Measurements from ENCODE around the gene CDH8. TPM values are rescaled to one million over a fixed set of nuclear protein-coding genes. Genes with fewer than 3 reads are reported as not detected.

The CDH8 gene
- total RNA-seq, 2 experiments from 2014 or later: not detected

DNA sequence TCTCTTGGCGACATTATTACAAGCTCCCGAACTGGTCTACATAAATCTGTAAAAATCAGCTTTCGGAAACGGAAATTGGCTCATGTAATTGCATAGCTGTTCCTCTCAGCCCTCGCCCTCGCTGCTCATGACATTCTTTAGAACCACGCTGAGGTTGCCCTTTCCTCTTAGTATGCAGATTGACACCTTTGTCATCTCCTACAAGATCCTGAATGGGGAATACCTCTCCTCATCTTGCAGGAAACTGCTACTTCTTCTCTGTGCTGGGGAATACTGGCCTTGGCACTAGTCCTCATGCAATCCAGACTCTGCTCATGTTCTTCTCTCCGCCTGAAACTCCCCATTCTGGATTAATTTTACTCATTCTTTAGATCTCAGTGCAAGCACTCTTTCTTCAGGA, 22.2 kb upstream of the CDH8 start:
- ATAC-seq: no peak
- no peak for DNase-seq
- POLR2A ChIA-PET: no interaction called here
- CTCF ChIA-PET: no interaction called here
- Mint-ChIP-seq H3K36me3 (ENCODE audit: low read depth) (no peaks in the 10 kb centered on the region), H3K27me3 (no peaks in the 10 kb centered on the region), H3K4me3 (no peak overlapping the region), H3K27ac (no peak overlapping the region), H3K4me1 (no peaks in the 10 kb centered on the region), H3K9me3 (ENCODE audit: low read depth) (peaks cover 13% of the 10 kb centered on the region)
- intact Hi-C loops (cut with DNase I, micrococcal nuclease): loop anchor here in 1 of 2 experiments (10.0 kb wide), 1 partner anchor 56 kb away; no protein-coding TSS in a partner anchor

DNA sequence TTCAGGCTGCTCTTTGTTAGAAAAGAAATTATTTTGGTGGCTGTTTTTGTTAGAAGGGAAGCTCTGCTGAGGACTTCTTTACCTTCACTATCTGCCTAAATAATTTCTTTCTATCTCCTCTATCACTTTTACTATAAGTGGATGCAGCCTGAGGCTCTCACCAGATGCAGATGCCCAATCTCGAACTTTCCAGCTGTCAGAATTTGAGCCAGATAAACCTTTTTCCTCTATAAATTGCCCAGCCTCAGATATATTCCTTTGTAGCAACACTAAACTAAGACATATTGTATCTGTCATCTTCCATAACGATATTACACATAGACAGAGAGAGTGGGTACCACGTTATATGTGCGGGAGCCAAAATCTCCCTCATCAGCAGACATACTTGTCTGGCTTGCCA, 15.7 kb upstream of the CDH8 start:
- ATAC-seq: no peak
- no peaks in the 10 kb centered on the region for H3K36me3 Mint-ChIP-seq (ENCODE audit: low read depth)
- no peak for DNase-seq
- ChIA-PET CTCF (no interaction called here), POLR2A (no interaction called here)
- intact Hi-C loops (cut with DNase I, micrococcal nuclease): loop anchor here in 1 of 2 experiments (10.0 kb wide), 1 partner anchor 63 kb away; no protein-coding TSS in a partner anchor
- no peaks in the 10 kb centered on the region for H3K27me3 Mint-ChIP-seq
- peaks cover 12% of the 10 kb centered on the region for H3K9me3 Mint-ChIP-seq (ENCODE audit: low read depth)
- H3K4me1 Mint-ChIP-seq: no peaks in the 10 kb centered on the region
- no peak overlapping the region for H3K27ac Mint-ChIP-seq
- H3K4me3 Mint-ChIP-seq: no peak overlapping the region

- no peak overlapping the region for H3K27ac Mint-ChIP-seq
- ATAC-seq (no peak), DNase-seq (no peak)
- no peaks in the 10 kb centered on the region for H3K4me1 Mint-ChIP-seq
- intact Hi-C loops (cut with DNase I, micrococcal nuclease): loop anchor here in 1 of 2 experiments (10.0 kb wide), 1 partner anchor 64 kb away; no protein-coding TSS in a partner anchor
- POLR2A ChIA-PET: no interaction called here
- H3K9me3 Mint-ChIP-seq (ENCODE audit: low read depth): peaks cover 7% of the 10 kb centered on the region
- no peaks in the 10 kb centered on the region for H3K27me3 Mint-ChIP-seq
- H3K4me3 Mint-ChIP-seq: no peak overlapping the region
- CTCF ChIA-PET: no interaction called here
- H3K36me3 Mint-ChIP-seq (ENCODE audit: low read depth): no peaks in the 10 kb centered on the region
These were observed 14.6 kb upstream of the CDH8 start for GRCh38 chr16:62050793-62051192.

- ATAC-seq (no peak), DNase-seq (no peak)
- CTCF ChIA-PET: no interaction called here
- Mint-ChIP-seq H3K4me3 (no peak overlapping the region), H3K36me3 (ENCODE audit: low read depth) (no peaks in the 10 kb centered on the region), H3K9me3 (ENCODE audit: low read depth) (peaks cover 5% of the 10 kb centered on the region), H3K4me1 (no peaks in the 10 kb centered on the region), H3K27me3 (no peaks in the 10 kb centered on the region), H3K27ac (no peak overlapping the region)
- POLR2A ChIA-PET: interaction anchor here (0.6 kb wide), 1 partner anchor 16 kb away, joined by 5 read pairs; no protein-coding TSS in a partner anchor
- intact Hi-C loops (cut with DNase I, micrococcal nuclease): no loop called here
These were observed 10.6 kb upstream of the CDH8 start for GRCh38 chr16:62046801-62047200.

DNA sequence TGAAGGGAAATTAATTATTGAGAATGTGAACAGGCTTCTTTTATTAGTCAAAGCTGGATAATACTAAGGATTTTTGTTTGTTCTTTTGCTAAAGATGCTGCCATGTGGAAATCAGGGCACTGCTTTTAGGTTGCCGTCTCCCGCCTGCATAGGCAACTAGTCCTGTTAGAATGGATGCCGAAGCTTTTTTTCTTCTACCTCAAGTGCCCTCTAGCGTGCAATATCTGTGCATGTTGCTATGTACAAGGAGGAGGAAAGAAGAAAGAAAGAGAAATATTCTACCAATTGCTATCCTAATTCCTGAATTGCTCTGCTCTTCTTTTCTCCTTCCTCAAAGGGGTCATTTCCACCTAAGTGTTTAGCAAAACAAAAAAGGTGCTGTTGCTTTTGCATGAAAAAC, 5.2 kb upstream of the CDH8 start:
- ATAC-seq: no peak
- intact Hi-C loops (cut with DNase I, micrococcal nuclease): no loop called here
- H3K9me3 Mint-ChIP-seq (ENCODE audit: low read depth): peaks cover 7% of the 10 kb centered on the region
- no peaks in the 10 kb centered on the region for H3K36me3 Mint-ChIP-seq (ENCODE audit: low read depth)
- H3K4me1 Mint-ChIP-seq: no peaks in the 10 kb centered on the region
- H3K27ac Mint-ChIP-seq: no peak overlapping the region
- CTCF ChIA-PET: no interaction called here
- POLR2A ChIA-PET: no interaction called here
- peaks cover 12% of the 10 kb centered on the region for H3K27me3 Mint-ChIP-seq
- no peak overlapping the region for H3K4me3 Mint-ChIP-seq
- DNase-seq: no peak

DNA sequence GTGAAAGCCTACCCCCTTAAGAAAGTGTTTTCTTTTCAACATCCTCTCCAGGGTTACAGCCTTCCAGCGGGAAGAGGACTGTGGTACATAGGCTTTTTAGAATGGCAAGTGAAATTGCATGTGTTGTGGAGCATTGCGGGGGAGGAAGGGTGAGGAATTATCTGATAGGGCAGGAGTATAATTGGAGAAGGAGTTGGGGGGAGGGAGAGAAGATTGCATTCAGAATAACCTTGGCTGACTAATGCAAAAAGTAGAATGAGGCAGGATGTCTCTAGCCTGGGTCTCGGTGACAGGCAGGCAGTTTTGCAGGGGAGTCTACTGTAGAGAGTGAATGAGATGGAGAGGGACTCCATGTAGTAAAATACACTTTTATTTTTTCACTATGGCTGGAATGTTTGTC, 2.4 kb upstream of the CDH8 start:
- ATAC-seq (no peak), DNase-seq (no peak)
- ChIA-PET POLR2A (no interaction called here), CTCF (no interaction called here)
- H3K4me1 Mint-ChIP-seq: no peaks in the 10 kb centered on the region
- peaks cover 11% of the 10 kb centered on the region for H3K9me3 Mint-ChIP-seq (ENCODE audit: low read depth)
- peaks cover 27% of the 10 kb centered on the region for H3K27me3 Mint-ChIP-seq
- no peak overlapping the region for H3K4me3 Mint-ChIP-seq
- H3K36me3 Mint-ChIP-seq (ENCODE audit: low read depth): no peaks in the 10 kb centered on the region
- H3K27ac Mint-ChIP-seq: no peak overlapping the region
- intact Hi-C loops (cut with DNase I, micrococcal nuclease): no loop called here

- H3K27ac Mint-ChIP-seq: no peak overlapping the region
- intact Hi-C loops (cut with DNase I, micrococcal nuclease): no loop called here
- no peak for ATAC-seq
These were observed 2.0 kb upstream of the CDH8 start for GRCh38 chr16:62038225-62038624.

GRCh38 chr16:62036802-62037135, 531 bp upstream of the CDH8 start:
- ATAC-seq (no peak), DNase-seq (no peak)
- H3K36me3 Mint-ChIP-seq (ENCODE audit: low read depth): no peaks in the 10 kb centered on the region
- POLR2A ChIA-PET: no interaction called here
- H3K27me3 Mint-ChIP-seq: peaks cover 33% of the 10 kb centered on the region
- no peaks in the 10 kb centered on the region for H3K4me1 Mint-ChIP-seq
- H3K9me3 Mint-ChIP-seq (ENCODE audit: low read depth): peaks cover 14% of the 10 kb centered on the region
- intact Hi-C loops (cut with DNase I, micrococcal nuclease): no loop called here
- no peak overlapping the region for H3K4me3 Mint-ChIP-seq
- no peak overlapping the region for H3K27ac Mint-ChIP-seq
- CTCF ChIA-PET: interaction anchor here (0.7 kb wide), 1 partner anchor 33 kb away, joined by 3 read pairs; no protein-coding TSS in a partner anchor

More at GRCh38 chr16:62038225-62038624, 2.0 kb upstream of the CDH8 start:
- H3K27me3 Mint-ChIP-seq: peaks cover 31% of the 10 kb centered on the region
- H3K9me3 Mint-ChIP-seq (ENCODE audit: low read depth): peaks cover 14% of the 10 kb centered on the region
- CTCF ChIA-PET: no interaction called here
- POLR2A ChIA-PET: no interaction called here
- no peak for DNase-seq
- no peak overlapping the region for H3K4me3 Mint-ChIP-seq
- H3K36me3 Mint-ChIP-seq (ENCODE audit: low read depth): no peaks in the 10 kb centered on the region
- H3K4me1 Mint-ChIP-seq: no peaks in the 10 kb centered on the region

- Mint-ChIP-seq H3K27ac (no peak overlapping the region), H3K36me3 (ENCODE audit: low read depth) (no peaks in the 10 kb centered on the region), H3K4me1 (no peaks in the 10 kb centered on the region), H3K9me3 (ENCODE audit: low read depth) (peaks cover 14% of the 10 kb centered on the region), H3K27me3 (peaks cover 33% of the 10 kb centered on the region), H3K4me3 (no peak overlapping the region)
- intact Hi-C loops (cut with DNase I, micrococcal nuclease): no loop called here
- POLR2A ChIA-PET: no interaction called here
- ATAC-seq: no peak
- CTCF ChIA-PET: no interaction called here
- no peak for DNase-seq
These were observed 834 bp downstream of the CDH8 start for GRCh38 chr16:62035115-62036092.

DNA sequence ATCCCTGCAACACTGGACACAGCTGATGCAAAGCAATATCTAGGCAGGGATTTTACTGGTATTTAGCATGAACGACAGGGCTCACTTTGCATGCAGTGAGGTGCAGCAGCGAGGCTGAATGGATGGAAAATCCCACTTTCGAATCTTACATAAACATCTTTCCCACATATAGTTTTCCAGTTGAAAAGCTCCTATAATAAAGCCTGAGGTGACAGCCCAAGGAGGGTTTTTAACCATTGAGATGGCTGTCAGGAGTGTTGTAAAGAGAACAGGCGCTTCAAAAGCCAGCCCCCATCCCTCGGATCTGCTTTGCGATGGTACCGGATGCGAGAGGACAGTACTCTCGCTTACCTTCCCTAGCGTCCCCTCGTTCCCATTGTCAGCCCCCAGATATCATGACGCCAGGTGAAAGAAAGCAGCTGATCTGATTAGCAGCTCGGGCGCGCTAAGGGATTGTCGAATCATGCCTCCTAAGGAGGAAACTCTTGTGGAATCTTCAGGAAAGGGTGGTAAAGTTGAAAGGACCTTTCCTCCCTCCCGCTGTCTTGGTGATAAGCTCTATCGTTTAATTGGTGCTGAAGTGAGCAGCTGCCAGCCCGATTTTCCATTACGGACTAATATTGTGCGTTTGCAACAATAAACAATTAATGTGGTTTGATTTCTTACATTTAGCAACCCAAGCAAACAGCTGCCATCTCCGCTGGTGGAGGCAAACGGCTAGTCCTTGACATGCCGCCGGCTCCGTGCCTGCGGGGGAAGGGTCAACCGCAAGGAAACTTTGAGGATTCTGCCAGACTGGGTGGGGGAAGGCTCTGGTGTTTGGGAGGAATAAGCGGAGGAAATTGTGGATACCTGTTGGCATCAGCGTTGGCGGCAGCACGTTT, 1.8 kb downstream of the CDH8 start:
- DNase-seq (no peak), ATAC-seq (no peak)
- no peak overlapping the region for H3K4me3 Mint-ChIP-seq
- H3K36me3 Mint-ChIP-seq (ENCODE audit: low read depth): no peaks in the 10 kb centered on the region
- intact Hi-C loops (cut with DNase I, micrococcal nuclease): no loop called here
- ChIA-PET CTCF (no interaction called here), POLR2A (no interaction called here)
- H3K27me3 Mint-ChIP-seq: peaks cover 33% of the 10 kb centered on the region
- no peaks in the 10 kb centered on the region for H3K4me1 Mint-ChIP-seq
- H3K27ac Mint-ChIP-seq: no peak overlapping the region
- H3K9me3 Mint-ChIP-seq (ENCODE audit: low read depth): peaks cover 14% of the 10 kb centered on the region

DNA sequence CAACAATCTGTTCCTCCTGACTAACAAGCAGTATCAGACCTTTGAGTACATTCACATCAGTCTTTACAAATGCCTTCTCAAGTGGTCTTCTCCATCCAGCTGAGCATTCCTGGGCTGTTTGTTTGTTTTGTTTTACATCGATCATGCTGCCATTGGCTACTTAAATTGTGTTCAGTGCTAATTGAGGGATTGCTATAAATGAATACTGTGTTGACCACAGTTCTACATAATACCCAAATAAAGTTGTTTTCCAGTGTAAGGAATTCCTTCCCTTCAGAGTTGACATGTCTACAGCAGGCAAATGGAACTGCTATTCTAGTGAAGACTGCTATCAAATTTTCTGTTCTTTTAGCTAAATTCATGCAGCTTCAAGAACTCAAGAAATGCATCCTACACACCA, 3.2 kb downstream of the CDH8 start:
- Mint-ChIP-seq H3K27me3 (peaks cover 33% of the 10 kb centered on the region), H3K9me3 (ENCODE audit: low read depth) (peaks cover 18% of the 10 kb centered on the region), H3K36me3 (ENCODE audit: low read depth) (no peaks in the 10 kb centered on the region), H3K4me3 (no peak overlapping the region), H3K4me1 (no peaks in the 10 kb centered on the region), H3K27ac (no peak overlapping the region)
- POLR2A ChIA-PET: no interaction called here
- ATAC-seq (no peak), DNase-seq (no peak)
- intact Hi-C loops (cut with DNase I, micrococcal nuclease): no loop called here
- CTCF ChIA-PET: interaction anchor here (0.5 kb wide), 1 partner anchor 296 kb away, joined by 3 read pairs; no protein-coding TSS in a partner anchor

- ChIA-PET CTCF (no interaction called here), POLR2A (no interaction called here)
- Mint-ChIP-seq H3K27ac (no peak overlapping the region), H3K4me1 (no peaks in the 10 kb centered on the region), H3K9me3 (ENCODE audit: low read depth) (peaks cover 16% of the 10 kb centered on the region), H3K27me3 (peaks cover 18% of the 10 kb centered on the region), H3K36me3 (ENCODE audit: low read depth) (no peaks in the 10 kb centered on the region), H3K4me3 (no peak overlapping the region)
- intact Hi-C loops (cut with DNase I, micrococcal nuclease): no loop called here
- DNase-seq (no peak), ATAC-seq (no peak)
These were observed 6.3 kb downstream of the CDH8 start for GRCh38 chr16:62029947-62030346.

Measured in activated CD4-positive, alpha-beta T cell treated with anti-CD3 and anti-CD28 coated beads for 36 hours (primary cell).